Measurements from ENCODE around the gene CFAP77. TPM values are rescaled to one million over a fixed set of nuclear protein-coding genes. Genes with fewer than 3 reads are reported as not detected.

Gene CFAP77
- total and polyA plus RNA-seq, 2 of the 4 experiments (the other 2 are of a cell fraction), result not detected

DNA sequence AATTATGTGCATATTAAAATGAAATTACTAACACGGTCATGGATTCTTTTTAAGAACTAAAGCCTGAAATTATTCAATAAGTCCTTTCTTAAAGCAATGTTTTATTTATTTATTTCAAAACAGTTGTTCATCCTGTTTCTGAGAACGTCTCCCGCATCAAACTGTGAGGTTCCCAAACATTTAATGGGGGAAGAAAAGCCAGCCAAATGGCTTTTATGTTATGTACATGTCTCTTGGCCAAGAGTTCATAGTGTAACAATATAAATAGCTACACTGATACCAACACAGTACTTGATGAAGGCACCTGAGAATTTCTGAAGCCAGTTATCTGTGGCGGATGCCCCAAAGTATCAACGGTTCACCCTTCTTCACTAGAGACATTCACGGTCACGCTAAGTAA, 19.0 kb upstream of the CFAP77 start:
- Histone ChIP-seq H3K27ac (ENCODE audit: insufficient read depth, low read length) (no peak overlapping the region), H4K8ac (ENCODE audit: low read depth in 2 of 2, low read length in 2 of 2) (no peak overlapping the region), H2BK5ac (ENCODE audit: low read depth, low read length, poor library complexity, severe bottlenecking) (no peak overlapping the region), H2BK120ac (ENCODE audit: low read depth, low read length) (no peak overlapping the region), H4K20me1 (ENCODE audit: insufficient read depth, low read length) (no peaks in the 10 kb centered on the region; the same call in 1 of the 2 replicates), H3K27me3 (ENCODE audit: control insufficient read depth, insufficient read depth, low read length) (no peaks in the 10 kb centered on the region), H2AK5ac (ENCODE audit: low read depth, low read length) (no peak overlapping the region), H2AFZ (replicated peaks; ENCODE audit: low read length, poor library complexity) (no peak overlapping the region), H4K91ac (ENCODE audit: insufficient read depth, low read depth, low read length) (no peak overlapping the region), H2AK9ac (replicated peaks; ENCODE audit: low read depth, low read length, poor library complexity) (no peak overlapping the region), H3K56ac (ENCODE audit: extremely low read depth, insufficient read depth, low read length) (no peak overlapping the region), H2BK15ac (ENCODE audit: low read depth, low read length) (no peak overlapping the region), H3K9me3 (ENCODE audit: control insufficient read depth, insufficient read depth, low read length) (no peaks in the 10 kb centered on the region), H3K4me2 (ENCODE audit: low read depth, low read length) (no peak overlapping the region), H3K4me3 (ENCODE audit: insufficient read depth, low read depth, low read length) (no peak overlapping the region), H3K18ac (ENCODE audit: low read depth, low read length) (no peak overlapping the region), H3K14ac (replicated peaks; ENCODE audit: low read depth, low read length) (no peak overlapping the region), H3K36me3 (ENCODE audit: control insufficient read depth, insufficient read depth, low read length) (peaks cover 63% of the 10 kb centered on the region), H2BK20ac (ENCODE audit: low read depth, low read length) (no peak overlapping the region), H4K5ac (ENCODE audit: low read depth, low read length) (no peak overlapping the region), H3K23ac (ENCODE audit: low read depth, low read length) (no peak overlapping the region), H3K9ac (ENCODE audit: low read depth, low read length) (no peak overlapping the region), H3K79me1 (ENCODE audit: low read depth in 1 of 2, low read length in 2 of 2) (no peaks in the 10 kb centered on the region; a peak in 1 of 4 replicates), H3K4ac (ENCODE audit: low read depth, low read length) (no peak overlapping the region), H3K9me1 (ENCODE audit: insufficient read depth, low read length) (no peaks in the 10 kb centered on the region), H3K4me1 (ENCODE audit: control insufficient read depth, insufficient read depth, low read length) (no peaks in the 10 kb centered on the region)
- in situ Hi-C loops (cut with MboI; ENCODE audit: low sequenced_read_pairs), result no loop called here
- no peak for ATAC-seq (ENCODE audit: low read depth)
- ChIA-PET CTCF (no interaction called here), POLR2A (ENCODE audit: unreplicated experiment) (interaction anchor here (0.7 kb wide), 1 partner anchor 98 kb away, joined by 5 read pairs; no protein-coding TSS in a partner anchor)
- no peak for DNase-seq
- dilution Hi-C loops (cut with HindIII; ENCODE audit: low sequenced_read_pairs, unreplicated experiment), result no loop called here
- no TSS peak for BruUV-seq (replicated peaks)
- no peak for TF ChIP-seq RFX5 (IDR thresholded peaks at IDR 0.05; ENCODE audit: low read depth, low read length)
- TF ChIP-seq FOS (IDR thresholded peaks at IDR 0.05; ENCODE audit: low read depth, low read length), result no peak
- TF ChIP-seq, protein P1, sequence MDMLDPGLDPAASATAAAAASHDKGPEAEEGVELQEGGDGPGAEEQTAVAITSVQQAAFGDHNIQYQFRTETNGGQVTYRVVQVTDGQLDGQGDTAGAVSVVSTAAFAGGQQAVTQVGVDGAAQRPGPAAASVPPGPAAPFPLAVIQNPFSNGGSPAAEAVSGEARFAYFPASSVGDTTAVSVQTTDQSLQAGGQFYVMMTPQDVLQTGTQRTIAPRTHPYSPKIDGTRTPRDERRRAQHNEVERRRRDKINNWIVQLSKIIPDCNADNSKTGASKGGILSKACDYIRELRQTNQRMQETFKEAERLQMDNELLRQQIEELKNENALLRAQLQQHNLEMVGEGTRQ (IDR thresholded peaks at IDR 0.05; ENCODE audit: low read depth, low read length), result no peak
- TF ChIP-seq BHLHE40 (IDR thresholded peaks at IDR 0.05; ENCODE audit: low read depth, low read length), result no peak
- no peak for TF ChIP-seq NFE2L2 (IDR thresholded peaks at IDR 0.05; ENCODE audit: low read depth, low read length)
- no peak for TF ChIP-seq RCOR1 (IDR thresholded peaks at IDR 0.05; ENCODE audit: insufficient replicate concordance, low read length)
- TF ChIP-seq CEBPB (IDR thresholded peaks at IDR 0.05; ENCODE audit: low read depth, low read length), result no peak
- TF ChIP-seq, protein P2, sequence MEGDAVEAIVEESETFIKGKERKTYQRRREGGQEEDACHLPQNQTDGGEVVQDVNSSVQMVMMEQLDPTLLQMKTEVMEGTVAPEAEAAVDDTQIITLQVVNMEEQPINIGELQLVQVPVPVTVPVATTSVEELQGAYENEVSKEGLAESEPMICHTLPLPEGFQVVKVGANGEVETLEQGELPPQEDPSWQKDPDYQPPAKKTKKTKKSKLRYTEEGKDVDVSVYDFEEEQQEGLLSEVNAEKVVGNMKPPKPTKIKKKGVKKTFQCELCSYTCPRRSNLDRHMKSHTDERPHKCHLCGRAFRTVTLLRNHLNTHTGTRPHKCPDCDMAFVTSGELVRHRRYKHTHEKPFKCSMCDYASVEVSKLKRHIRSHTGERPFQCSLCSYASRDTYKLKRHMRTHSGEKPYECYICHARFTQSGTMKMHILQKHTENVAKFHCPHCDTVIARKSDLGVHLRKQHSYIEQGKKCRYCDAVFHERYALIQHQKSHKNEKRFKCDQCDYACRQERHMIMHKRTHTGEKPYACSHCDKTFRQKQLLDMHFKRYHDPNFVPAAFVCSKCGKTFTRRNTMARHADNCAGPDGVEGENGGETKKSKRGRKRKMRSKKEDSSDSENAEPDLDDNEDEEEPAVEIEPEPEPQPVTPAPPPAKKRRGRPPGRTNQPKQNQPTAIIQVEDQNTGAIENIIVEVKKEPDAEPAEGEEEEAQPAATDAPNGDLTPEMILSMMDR (conservative IDR thresholded peaks at IDR 0.05; ENCODE audit: low read depth, low read length), result no peak
- TF ChIP-seq RAD21 (IDR thresholded peaks at IDR 0.05; ENCODE audit: low read length), result no peak
- TF ChIP-seq MAZ (IDR thresholded peaks at IDR 0.05; ENCODE audit: borderline replicate concordance, low read depth, low read length), result no peak
- TF ChIP-seq CHD1 (IDR thresholded peaks at IDR 0.05; ENCODE audit: low read depth, low read length), result no peak
- TF ChIP-seq POLR2A (IDR thresholded peaks at IDR 0.05; ENCODE audit: low read depth, low read length), result no peak
- intact Hi-C loops (cut with micrococcal nuclease), result loop anchor here (10.0 kb wide), 1 partner anchor 56 kb away; no protein-coding TSS in a partner anchor
- no CpG with 5 or more reads among the region's 7 CpGs for WGBS, 2 experiments (ENCODE audit: extremely low coverage in 2 of 2, insufficient read length in 1 of 2)
